SK-N-SH (cell line): ENCODE measurements around the gene ITGB5. TPM values are rescaled to one million over a fixed set of nuclear protein-coding genes. Genes with fewer than 3 reads are reported as not detected.

Experiments used
- CTCF ChIA-PET: fragments of 300-600, 350-600 bp; formaldehyde crosslinking; extraction: SDS; loops from one replicate; lab custom pipeline; 2021; lab: Yijun Ruan, JAX
- POLR2A ChIA-PET: fragments of 350-600 bp; sonication (Branson Sonifier 250); formaldehyde crosslinking; extraction: SDS; loops from one replicate; lab custom pipeline; 2020; ENCODE audit warnings: antibody characterized with exemption, inconsistent platforms; lab: Yijun Ruan, JAX
- DNase-seq: peaks from one replicate; pipeline ENCODE4 v3.0.0; 2012
- H2AFZ ChIP-seq: fragments of 200-600 bp; sonication (generic); 2 replicates; pipeline ENCODE4 v1.8.1; 2016; ENCODE audit warnings: antibody characterized with exemption, mild to moderate bottlenecking, low read depth
- H3F3A ChIP-seq: fragments of 200-600 bp; sonication (generic); replicated peaks from 2 replicates; pipeline ENCODE3; 2016; ENCODE audit warnings: antibody characterized with exemption, mild to moderate bottlenecking; ENCODE audit not compliant: insufficient read depth
- H3K27ac ChIP-seq, 2 experiments: fragments of 200-500 bp in 1 of 2; fragments of 200-600 bp in 1 of 2; sonication (Bioruptor generic) in 1 of 2; sonication (generic), shearing (Covaris generic) in 1 of 2; 2 replicates each; pipeline versions ENCODE4 v1.5.1 to v1.6.1; 2014 to 2016; ENCODE audit warnings: low read depth in 2 of 2, inconsistent platforms in 1 of 2, low read length in 1 of 2, mild to moderate bottlenecking in 1 of 2, mixed read lengths in 1 of 2
- H3K27me3 ChIP-seq: fragments of 200-600 bp; sonication (generic), shearing (Covaris generic); 2 replicates; pipeline ENCODE4 v1.6.1; 2016; ENCODE audit warnings: mixed run types; ENCODE audit not compliant: insufficient read depth
- H3K36me3 ChIP-seq, 2 experiments: fragments of 200-500 bp in 1 of 2; fragments of 200-600 bp in 1 of 2; sonication (Bioruptor generic) in 1 of 2; sonication (generic) in 1 of 2; replicated peaks in 1 of 2; 2 replicates each; pipeline versions ENCODE3 to v1.5.1; 2014 to 2016; ENCODE audit warnings: low read length in 1 of 2, mild to moderate bottlenecking in 1 of 2; ENCODE audit not compliant: insufficient read depth in 2 of 2, control insufficient read depth in 1 of 2
- H3K4me1 ChIP-seq, 2 experiments: fragments of 200-500 bp in 1 of 2; fragments of 200-600 bp in 1 of 2; sonication (Bioruptor generic) in 1 of 2; sonication (generic), shearing (Covaris generic) in 1 of 2; 2 replicates each; pipeline versions ENCODE4 v1.5.1 to v1.6.1; 2014 to 2016; ENCODE audit warnings: low read depth in 1 of 2, low read length in 1 of 2, mixed run types in 1 of 2; ENCODE audit not compliant: insufficient read depth in 2 of 2, control insufficient read depth in 1 of 2
- H3K4me2 ChIP-seq: fragments of 200-600 bp; sonication (generic), shearing (Covaris generic); 2 replicates; pipeline ENCODE4 v1.6.1; 2017; ENCODE audit warnings: mixed run types
- H3K4me3 ChIP-seq, 2 experiments: fragments of 200-500 bp in 1 of 2; fragments of 200-600 bp in 1 of 2; sonication (Bioruptor generic) in 1 of 2; sonication (generic), shearing (Covaris generic) in 1 of 2; 2 replicates each; pipeline versions ENCODE4 v1.5.1 to v1.8.1; 2014 to 2016; ENCODE audit warnings: low read depth in 2 of 2, inconsistent platforms in 1 of 2, low read length in 1 of 2, mild to moderate bottlenecking in 1 of 2, mixed read lengths in 1 of 2, moderate library complexity in 1 of 2
- H3K79me2 ChIP-seq: fragments of 200-600 bp; sonication (generic); 2 replicates; pipeline ENCODE4 v1.8.1; 2017; ENCODE audit warnings: mild to moderate bottlenecking; ENCODE audit not compliant: insufficient read depth
- H3K9ac ChIP-seq: fragments of 200-600 bp; sonication (generic); 2 replicates; pipeline ENCODE4 v1.6.1; 2017; ENCODE audit warnings: mixed run types
- H3K9me2 ChIP-seq: fragments of 200-600 bp; sonication (generic); 2 replicates; pipeline ENCODE4 v1.6.1; 2017; ENCODE audit warnings: mixed run types
- H3K9me3 ChIP-seq: fragments of 200-600 bp; sonication (generic); 2 replicates; pipeline ENCODE4 v1.6.1; 2017; ENCODE audit warnings: mixed run types, mild to moderate bottlenecking, moderate library complexity
- H4K20me1 ChIP-seq: fragments of 200-600 bp; sonication (generic); 2 replicates; pipeline ENCODE4 v1.6.1; 2017; ENCODE audit warnings: mild to moderate bottlenecking, mixed run types; ENCODE audit not compliant: insufficient read depth
- ELF1 ChIP-seq: IDR thresholded peaks from 2 replicates; pipeline ENCODE4 v1.4.0; 2012
- EZH2phosphoT487 ChIP-seq: fragments of 200-600 bp; sonication (generic); IDR thresholded peaks from 2 replicates; pipeline ENCODE4 v1.6.1; 2017; ENCODE audit warnings: low read depth, mixed run types, mild to moderate bottlenecking, antibody characterized with exemption, moderate library complexity, borderline replicate concordance
- FOSL2 ChIP-seq: IDR thresholded peaks from 2 replicates; pipeline ENCODE4 v1.4.0; 2012; ENCODE audit warnings: low read depth, mild to moderate bottlenecking, moderate library complexity, borderline replicate concordance
- FOXM1 ChIP-seq: IDR thresholded peaks from 2 replicates; pipeline ENCODE4 v1.4.0; 2012; ENCODE audit warnings: low read depth, mild to moderate bottlenecking
- GABPA ChIP-seq: IDR thresholded peaks from 2 replicates; pipeline ENCODE4 v1.4.0; 2012; ENCODE audit warnings: low read depth, mild to moderate bottlenecking
- GATA2 ChIP-seq: sonication (generic); formaldehyde crosslinking; IDR thresholded peaks from 2 replicates; pipeline ENCODE4 v1.5.0; 2020; ENCODE audit warnings: mild to moderate bottlenecking, missing genetic modification reagents
- MEF2A ChIP-seq: IDR thresholded peaks from 2 replicates; pipeline ENCODE4 v1.4.0; 2012; ENCODE audit warnings: low read depth, borderline replicate concordance
- SIN3A ChIP-seq: IDR thresholded peaks from 2 replicates; pipeline ENCODE4 v1.6.1; 2012; ENCODE audit warnings: low read depth, mild to moderate bottlenecking, low read length, moderate library complexity, borderline replicate concordance
- TAF1 ChIP-seq: IDR thresholded peaks from 2 replicates; pipeline ENCODE4 v1.6.1; 2012; ENCODE audit warnings: low read depth, mild to moderate bottlenecking, low read length, moderate library complexity, borderline replicate concordance
- WGBS: methylation state at CpG from one replicate; pipeline ENCODE4 v1.1.6; 2017; ENCODE audit warnings: low lambda C conversion rate; 5-methylcytosine and 5-hydroxymethylcytosine counted together
- polyA plus RNA-seq, 3 experiments: library from polyadenylated mRNA; depleted of rRNA; stranded (reverse); fragments of >200 nt; gene quantifications; 2 replicates each; pipeline ENCODE4 v1.2.3, GENCODE V29; 2012
- TF ChIP-seq, protein P1 (sequence below): fragments of 200-600 bp; sonication (generic); IDR thresholded peaks from 2 replicates; pipeline ENCODE4 v1.6.1; 2017; ENCODE audit warnings: antibody characterized with exemption, mild to moderate bottlenecking, moderate library complexity
- TF ChIP-seq, protein P2 (sequence below): fragments of 150-350 bp; IDR thresholded peaks from 2 replicates; pipeline ENCODE4 v1.6.1; 2016; ENCODE audit warnings: mild to moderate bottlenecking, low read depth, low read length

The ITGB5 gene
- polyA plus RNA-seq, 1 of the 3 experiments (the other 2 are of a cell fraction): 481 TPM

DNA sequence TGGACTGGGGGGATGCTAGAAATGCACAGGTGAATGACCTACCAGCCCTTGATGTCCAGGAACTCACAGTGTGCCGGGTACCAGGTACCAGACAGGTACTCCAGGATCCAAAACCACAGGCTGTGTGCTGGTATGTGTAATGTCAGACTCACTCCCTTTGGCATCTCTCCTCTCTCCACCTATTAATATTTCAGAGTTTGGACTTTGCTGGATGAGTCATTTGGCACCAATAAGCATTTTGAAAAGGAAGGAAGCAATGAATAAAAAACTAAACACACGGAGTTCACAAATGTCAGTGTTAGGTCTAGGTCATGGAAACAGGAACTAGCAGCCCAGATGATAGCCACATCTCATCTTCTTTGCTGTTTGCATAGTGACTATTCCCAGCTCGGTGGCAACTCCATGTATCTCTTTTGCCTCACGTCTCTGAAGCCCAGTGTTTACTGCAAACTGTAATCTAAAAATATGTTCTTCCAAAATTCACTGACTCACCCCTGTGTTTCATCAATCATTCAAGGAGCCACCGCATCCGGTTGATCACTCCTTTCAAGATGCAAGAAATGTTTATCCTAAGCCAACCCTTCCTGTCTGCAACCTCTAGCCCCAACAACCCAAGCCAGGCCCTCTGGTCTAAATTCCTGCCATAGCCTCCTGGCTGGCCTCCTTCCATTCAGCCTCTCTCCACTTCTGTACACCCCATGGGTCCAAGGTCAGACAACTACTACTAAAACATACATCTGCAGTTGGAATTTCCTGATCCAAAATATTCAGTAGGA lies 8.4 kb downstream of the ITGB5 start (continued):
- peak; percentile 72; the same call in 1 of the 2 replicates for TF ChIP-seq SIN3A
- peak; percentile 92 for TF ChIP-seq MEF2A
- TF ChIP-seq EZH2phosphoT487: no peak
- TF ChIP-seq FOSL2: peak; percentile 92
- TF ChIP-seq ELF1: peak; percentile 55
- TF ChIP-seq, protein P1, sequence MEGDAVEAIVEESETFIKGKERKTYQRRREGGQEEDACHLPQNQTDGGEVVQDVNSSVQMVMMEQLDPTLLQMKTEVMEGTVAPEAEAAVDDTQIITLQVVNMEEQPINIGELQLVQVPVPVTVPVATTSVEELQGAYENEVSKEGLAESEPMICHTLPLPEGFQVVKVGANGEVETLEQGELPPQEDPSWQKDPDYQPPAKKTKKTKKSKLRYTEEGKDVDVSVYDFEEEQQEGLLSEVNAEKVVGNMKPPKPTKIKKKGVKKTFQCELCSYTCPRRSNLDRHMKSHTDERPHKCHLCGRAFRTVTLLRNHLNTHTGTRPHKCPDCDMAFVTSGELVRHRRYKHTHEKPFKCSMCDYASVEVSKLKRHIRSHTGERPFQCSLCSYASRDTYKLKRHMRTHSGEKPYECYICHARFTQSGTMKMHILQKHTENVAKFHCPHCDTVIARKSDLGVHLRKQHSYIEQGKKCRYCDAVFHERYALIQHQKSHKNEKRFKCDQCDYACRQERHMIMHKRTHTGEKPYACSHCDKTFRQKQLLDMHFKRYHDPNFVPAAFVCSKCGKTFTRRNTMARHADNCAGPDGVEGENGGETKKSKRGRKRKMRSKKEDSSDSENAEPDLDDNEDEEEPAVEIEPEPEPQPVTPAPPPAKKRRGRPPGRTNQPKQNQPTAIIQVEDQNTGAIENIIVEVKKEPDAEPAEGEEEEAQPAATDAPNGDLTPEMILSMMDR: no peak
- TF ChIP-seq GABPA: no peak; the same call in 1 of the 2 replicates
- peak; percentile 68; the same call in 1 of the 2 replicates for TF ChIP-seq FOXM1
- no peak for TF ChIP-seq GATA2 (CRISPR knock-in tag)
- no peak for TF ChIP-seq TAF1

DNA sequence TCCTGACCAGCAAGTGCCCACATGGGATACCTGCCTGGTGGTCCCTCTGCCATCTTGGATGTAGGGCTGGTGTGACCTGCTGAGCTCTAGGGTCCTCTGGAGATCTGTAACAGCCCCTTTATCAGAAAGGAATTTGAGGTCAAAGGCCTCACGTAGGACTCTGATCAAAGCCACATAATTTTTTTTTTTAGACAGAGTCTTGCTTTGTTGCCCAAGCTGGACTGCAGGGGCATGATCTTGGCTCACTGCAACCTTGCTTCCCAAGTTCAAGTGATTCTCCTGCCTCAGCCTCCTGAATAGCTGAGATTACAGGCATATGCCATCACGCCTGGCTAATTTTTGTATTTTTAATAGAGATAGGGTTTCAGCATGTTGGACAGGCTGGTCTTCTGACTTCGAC lies 9.5 kb downstream of the ITGB5 start:
- Histone ChIP-seq H3K27ac (peak overlapping the region; percentile 87 to 92), H3K9ac (no peak overlapping the region; the same call in 1 of the 2 replicates), H4K20me1 (no peaks in the 10 kb centered on the region; the same call in 1 of the 2 replicates), H3K9me2 (no peaks in the 10 kb centered on the region), H2AFZ (no peak overlapping the region), H3K4me2 (peak overlapping the region; percentile 64), H3K9me3 (no peaks in the 10 kb centered on the region), H3F3A (peaks cover 28% of the 10 kb centered on the region), H3K36me3 (peaks cover 7 to 8% of the 10 kb centered on the region in 2 experiments), H3K79me2 (peaks cover 90% of the 10 kb centered on the region), H3K4me3 (no peak overlapping the region), H3K4me1 (peaks cover 20 to 52% of the 10 kb centered on the region in 2 experiments), H3K27me3 (no peaks in the 10 kb centered on the region)
- no peak for DNase-seq
- 97% methylated on average over 3 of the region's 3 CpGs for WGBS
- ChIA-PET POLR2A (no interaction called here), CTCF (interaction anchor here (0.9 to 2.4 kb wide), 2 partner anchors 24 to 34 kb away, joined by 3 to 7 read pairs; no protein-coding TSS in a partner anchor)
- TF ChIP-seq ELF1: no peak
- TF ChIP-seq, protein P2, sequence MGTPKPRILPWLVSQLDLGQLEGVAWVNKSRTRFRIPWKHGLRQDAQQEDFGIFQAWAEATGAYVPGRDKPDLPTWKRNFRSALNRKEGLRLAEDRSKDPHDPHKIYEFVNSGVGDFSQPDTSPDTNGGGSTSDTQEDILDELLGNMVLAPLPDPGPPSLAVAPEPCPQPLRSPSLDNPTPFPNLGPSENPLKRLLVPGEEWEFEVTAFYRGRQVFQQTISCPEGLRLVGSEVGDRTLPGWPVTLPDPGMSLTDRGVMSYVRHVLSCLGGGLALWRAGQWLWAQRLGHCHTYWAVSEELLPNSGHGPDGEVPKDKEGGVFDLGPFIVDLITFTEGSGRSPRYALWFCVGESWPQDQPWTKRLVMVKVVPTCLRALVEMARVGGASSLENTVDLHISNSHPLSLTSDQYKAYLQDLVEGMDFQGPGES: no peak
